Activated CD4-positive, alpha-beta T cell treated with anti-CD3 and anti-CD28 coated beads, Interleukin-10, Interleukin-2, amounts not matched to agents 100 ng/mL and 50 ng/mL, durations not matched to agents 16 hours and 8 hours (primary cell): ENCODE data around the gene KCNIP4.

Experiments
- DNase-seq: peaks from one replicate; pipeline ENCODE4 v3.0.0-alpha.2; 2020

Gene KCNIP4

DNA sequence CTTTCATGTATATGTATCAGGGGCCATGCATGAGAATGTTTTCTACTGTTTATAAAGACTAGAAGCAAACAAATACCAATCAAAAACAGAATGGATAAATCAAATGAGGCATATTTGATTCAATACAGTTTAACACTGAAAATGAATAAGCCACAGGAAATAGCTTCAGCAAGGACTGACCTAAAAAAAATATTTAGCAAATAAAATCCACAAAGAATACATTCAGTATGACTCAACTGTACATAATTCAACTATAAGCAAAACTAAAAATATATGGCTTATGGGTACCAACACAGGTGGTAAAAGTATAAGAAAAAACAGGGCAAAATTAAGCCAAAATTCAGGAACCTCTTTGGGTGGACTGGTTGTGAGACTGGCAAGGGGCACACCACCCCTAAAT is 112.9 kb downstream of the KCNIP4 start:
- DNase-seq = no peak

DNA sequence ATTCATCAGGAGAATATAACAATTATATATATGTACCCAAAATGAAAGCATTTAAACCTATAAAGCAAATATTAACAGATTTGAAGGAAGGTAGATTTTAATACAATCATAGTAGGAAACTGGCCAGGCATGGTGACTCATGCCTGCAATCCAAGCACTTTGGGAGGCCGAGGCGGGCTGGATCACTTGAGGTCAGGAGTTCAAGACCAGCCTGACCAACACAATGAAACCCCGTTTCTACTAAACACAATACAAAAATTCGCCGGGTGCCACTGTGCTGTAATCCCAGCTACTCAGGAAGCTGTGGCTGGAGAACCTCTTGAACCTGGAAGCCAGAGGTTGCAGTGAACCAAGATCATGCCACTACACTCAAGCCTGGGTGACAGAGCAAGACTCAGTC is 118.3 kb downstream of the KCNIP4 start:
- no peak for DNase-seq

DNA sequence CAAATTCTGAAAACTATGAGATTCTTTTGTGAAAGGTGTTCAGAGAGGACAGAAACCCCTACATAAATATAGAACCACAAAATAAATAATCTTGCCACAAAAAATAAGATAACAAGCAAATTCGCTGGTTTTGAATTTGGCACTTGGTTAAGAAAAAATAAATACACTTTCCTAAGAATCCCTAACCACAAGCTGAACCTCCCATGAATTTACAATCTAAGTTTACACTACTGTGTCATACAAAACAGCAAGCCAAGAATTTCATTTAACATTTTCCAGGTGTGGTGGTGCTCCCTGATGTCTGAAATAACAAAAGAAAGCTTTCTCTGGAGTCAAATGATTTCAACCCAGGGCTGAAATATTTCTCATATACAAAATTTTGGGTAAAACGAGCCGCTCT is 121.0 kb downstream of the KCNIP4 start:
- DNase-seq = no peak

DNA sequence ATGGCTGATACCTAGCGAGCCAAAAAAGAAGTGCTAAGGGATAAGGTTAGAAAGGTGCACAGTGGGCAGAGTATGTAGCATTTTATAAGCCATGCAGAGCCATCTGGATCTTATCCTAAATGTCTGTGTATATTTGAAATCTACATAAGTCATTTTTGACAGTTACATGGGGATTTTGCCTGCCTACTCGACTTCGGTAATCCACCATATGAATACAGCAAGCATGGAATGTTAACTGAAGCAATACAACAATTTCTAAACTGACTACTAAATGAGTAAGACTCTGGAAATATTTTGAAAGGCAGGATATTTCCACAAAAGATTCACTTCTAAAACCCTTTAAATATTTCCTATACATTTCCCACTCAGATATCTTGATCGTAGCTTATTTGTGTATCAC is 122.5 kb downstream of the KCNIP4 start:
- DNase-seq = no peak

DNA sequence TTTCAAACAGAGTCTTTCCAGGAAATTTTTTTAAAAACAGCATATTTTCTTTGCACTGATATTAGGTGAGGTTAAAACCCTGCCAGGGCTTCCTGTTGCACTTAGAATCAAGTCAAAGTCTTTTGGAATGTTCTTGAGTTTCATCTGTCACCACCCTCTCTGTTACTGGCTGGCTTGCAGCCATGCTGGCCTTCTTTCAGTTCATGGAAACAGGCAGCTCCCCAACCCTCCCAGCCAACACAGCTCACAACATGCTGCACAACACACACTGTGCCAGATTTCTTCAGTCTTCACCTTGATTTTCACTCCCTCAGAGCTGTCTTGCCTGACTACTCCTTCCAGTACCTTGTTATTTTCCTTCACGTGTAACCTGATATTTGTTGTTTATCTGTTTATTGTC is 129.5 kb downstream of the KCNIP4 start:
- DNase-seq = no peak

DNA sequence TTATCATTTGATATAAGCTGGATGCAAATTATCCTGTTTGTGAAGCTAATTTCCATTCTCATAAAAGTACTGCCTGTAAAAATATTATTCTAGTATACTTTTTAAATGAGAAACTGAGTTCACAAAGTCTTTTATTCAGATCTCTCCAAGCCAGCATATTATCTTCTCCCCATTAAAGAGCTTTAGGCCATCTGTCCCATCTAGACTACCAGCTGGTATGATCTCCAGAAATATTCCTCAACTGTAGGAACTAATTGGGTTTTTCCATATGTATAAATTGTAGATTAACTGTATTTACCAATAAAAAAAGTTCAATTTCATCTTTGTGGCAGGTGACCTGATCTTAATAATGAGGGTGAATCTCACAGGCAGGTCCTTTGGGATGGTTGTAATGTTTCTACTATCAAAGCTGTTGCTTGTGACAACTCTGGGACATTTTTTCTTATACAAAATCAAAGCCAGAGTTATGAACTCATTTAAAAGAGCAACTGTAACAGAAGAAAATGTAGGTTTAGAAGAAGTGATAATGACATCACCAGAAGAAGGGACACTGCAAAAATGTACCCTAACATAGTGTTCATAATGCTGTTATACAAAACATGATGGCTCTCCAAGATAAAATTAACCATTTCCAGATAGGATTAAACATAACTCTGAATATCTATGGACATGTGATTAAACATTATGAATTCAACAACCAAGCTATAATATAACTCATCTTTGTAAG is 132.8 kb downstream of the KCNIP4 start:
- no peak for DNase-seq

DNA sequence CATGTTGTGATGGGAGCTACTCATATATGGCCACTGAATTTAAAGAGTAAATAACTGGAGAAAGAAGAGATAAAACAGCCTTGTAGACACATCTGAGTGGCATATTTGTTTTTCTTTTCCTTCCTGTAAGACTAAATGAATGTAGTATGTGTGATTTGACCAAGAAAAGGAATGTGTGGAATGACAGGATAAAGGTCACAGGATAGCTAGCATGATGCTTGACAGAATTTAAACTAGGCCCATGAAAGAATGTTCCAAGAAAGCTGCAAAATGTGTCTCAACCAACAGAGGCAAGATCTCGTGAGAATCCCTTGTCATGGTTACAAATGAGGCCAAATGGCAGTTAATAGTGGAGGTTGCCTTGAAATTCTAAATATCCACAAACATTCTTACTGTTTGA is 137.0 kb downstream of the KCNIP4 start:
- no peak for DNase-seq

DNA sequence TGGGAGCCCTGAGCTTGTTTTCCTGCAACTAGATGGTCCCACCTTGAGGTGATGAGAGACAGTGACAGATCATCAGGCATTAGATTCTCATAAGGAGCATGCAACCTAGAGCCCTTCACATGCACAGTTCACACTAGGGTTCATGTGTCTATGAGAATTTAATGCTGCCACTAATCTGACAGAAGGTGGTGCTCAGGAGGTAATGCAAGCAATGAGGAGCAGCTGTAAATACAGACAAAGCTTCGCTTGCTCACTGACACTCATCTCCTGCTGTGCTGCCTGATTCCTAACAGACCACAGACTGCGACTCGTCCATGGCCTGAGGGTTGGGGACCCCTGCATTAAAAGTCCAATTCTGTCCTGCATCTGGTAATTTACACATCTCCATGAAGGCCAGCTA is 141.6 kb downstream of the KCNIP4 start:
- DNase-seq = no peak

DNA sequence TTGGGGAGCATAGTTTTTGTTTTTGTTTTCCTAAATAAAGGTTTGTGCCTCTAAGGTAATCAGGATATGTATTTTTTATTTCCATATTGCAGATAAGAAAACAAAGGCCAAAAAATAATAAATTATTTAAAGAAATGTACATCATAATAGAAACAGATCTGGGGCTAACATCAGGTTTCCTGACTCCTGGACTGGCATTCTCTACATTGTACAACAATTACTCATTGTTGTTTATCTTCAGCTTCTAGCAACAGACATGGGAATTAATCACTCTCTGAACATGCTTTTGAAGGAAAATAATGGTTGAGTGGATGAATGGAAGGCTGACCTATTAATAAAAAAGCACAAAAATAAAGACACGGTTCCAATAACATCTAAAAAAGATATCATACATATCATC is 146.2 kb downstream of the KCNIP4 start:
- DNase-seq = no peak

DNA sequence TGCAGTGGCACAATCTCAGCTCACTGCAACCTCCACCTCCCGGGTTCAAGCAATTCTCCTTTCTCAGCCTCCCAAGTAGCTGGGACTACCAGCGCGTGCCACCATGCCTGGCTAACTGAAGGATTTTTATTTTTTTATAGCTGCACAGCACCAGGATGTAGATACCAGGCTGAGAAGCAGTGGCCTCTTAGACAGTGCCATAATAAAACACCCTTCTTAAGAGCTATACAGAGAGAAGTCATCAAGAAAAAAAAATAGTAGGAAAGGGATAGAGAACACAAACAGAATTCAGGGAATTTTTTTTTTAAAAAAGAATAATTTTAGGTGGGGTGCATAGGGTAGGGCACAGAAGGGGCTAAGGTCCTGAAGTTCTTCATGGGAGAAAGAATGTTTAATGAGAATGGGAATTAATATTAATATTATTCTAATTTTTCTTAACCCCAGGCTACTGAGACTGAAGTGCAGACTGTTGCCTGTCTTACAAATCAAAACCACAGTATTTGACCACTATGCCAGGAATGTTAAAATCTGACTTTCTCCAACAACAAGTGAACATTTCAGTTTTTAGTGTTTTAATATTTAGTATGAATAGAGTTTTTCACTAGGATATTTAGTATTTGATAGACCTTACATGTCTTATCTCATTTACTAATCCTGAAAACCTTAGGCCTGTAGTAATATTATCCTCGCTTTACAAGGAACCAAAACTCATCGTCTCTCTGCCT is 146.7 kb downstream of the KCNIP4 start:
- no peak for DNase-seq

DNA sequence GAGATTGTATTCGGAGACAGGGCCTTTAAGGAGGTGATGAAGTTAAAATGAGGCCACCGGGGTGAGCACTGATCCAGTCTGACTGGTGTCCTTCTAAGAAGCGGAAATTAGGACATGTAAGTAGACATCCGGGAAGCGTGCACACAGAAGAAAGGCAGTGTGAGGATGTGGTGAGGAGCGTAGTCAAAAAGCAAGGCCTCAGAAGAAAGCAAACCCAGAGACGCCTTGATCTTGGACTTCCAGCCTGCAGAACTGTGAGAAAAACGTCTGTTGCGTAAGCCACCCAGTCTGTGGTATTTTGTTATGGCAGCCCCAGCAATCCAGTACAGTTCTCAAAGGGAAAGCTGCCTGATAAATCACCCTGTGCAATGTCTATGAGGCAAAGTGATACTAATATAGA is 153.5 kb downstream of the KCNIP4 start:
- DNase-seq = peak; percentile 18

DNA sequence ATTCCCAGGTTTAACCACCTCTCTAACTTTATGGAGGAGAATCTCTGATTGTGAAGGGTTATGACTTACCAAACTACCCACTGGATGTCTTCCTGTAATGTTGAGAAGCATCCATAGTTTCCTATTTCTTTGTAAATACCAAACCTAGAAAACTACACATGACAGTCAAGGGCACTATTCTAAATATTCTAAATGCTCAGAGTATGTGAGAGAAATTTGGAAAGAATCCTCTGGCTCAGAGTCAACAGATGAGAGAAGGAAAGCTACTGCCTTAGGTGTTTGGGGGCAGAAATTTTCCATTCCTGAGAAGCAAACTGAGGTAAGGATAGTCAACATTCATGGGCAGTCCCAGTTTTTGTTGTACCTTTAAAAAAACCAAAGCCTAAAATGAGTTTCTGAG is 155.8 kb downstream of the KCNIP4 start:
- DNase-seq = no peak

DNA sequence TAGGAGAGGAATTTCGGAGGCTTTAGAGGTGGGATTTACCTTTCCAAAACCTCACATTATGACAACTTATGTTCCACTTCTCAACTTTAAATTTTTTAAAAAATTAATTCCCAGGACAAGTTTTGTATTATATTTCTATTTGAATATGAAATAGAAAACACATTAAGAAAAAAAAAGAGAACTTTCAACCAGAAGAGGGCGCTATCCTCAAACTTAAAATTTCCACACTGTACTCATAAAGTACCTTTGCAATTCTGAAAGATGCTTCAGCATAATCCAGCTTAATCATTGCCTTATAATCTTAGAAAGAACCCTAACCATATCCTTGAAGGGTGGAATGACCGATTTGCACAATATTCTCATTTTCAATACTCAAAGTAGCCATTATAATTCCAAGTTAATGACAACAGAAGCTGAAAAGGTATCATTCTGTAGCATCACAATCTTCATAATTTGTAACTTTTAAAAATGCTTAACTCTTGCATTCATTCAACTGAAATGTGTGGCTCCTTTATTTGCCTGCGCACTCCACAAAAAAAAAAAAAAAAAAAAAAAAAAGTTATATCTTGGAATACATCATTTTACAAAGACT is 158.0 kb downstream of the KCNIP4 start:
- DNase-seq = peak; percentile 18

DNA sequence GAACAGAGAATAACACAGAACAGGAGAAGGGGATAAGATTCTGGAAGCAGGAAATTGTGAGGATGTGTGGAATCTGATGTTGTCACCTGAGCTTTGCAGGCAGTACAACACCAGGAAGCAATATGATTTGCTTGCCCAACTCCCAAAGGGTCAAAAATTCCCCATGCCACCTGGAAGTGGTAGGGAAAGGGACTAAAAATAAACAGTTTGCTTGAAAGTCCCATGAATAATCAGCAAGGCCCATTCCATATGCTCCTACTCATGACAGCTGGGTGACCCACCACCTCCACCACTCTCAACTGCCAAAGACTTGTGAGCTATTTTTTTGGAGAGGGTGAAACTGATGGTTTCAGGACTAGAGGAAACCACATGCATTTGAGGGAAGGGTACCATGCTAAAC is 168.4 kb downstream of the KCNIP4 start:
- no peak for DNase-seq

DNA sequence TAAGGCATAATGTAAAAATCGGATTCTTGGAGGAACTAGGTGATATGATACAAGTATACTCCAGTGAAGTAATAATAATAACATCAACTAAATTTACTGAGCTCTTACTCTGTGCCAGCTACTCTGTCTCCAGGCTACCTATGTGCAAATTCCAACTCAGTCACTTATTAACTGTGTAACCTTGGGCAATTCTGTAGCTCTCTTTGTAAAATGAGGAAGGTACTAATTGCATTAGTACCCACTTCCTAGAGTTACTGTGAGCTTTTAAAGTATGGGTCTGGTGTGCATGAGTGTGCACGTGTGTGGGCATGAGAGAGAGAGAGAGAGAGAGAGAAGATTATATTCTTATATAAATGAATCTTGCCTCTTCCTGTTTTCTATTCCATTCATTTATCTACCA is 169.9 kb downstream of the KCNIP4 start:
- DNase-seq = no peak

DNA sequence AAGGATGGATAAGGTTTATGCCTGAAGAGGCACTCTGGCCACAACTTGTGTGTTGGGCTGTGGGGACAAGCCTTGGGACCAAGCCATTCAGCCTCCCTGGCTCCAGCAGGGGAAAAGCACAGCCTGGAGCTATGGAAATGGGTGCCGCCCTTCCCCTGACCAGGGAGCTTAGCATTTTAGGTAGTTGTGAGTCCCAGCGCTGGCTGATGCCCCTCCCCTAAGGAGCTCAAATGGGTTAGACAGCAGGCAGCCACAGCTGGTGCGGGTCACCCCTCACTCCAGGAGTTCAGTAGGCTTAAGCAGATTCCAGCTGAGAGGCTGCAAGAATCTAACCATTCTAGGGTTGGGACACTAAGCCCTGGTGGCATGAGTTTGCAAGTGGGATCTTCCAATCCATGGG is 172.9 kb downstream of the KCNIP4 start:
- DNase-seq = no peak

DNA sequence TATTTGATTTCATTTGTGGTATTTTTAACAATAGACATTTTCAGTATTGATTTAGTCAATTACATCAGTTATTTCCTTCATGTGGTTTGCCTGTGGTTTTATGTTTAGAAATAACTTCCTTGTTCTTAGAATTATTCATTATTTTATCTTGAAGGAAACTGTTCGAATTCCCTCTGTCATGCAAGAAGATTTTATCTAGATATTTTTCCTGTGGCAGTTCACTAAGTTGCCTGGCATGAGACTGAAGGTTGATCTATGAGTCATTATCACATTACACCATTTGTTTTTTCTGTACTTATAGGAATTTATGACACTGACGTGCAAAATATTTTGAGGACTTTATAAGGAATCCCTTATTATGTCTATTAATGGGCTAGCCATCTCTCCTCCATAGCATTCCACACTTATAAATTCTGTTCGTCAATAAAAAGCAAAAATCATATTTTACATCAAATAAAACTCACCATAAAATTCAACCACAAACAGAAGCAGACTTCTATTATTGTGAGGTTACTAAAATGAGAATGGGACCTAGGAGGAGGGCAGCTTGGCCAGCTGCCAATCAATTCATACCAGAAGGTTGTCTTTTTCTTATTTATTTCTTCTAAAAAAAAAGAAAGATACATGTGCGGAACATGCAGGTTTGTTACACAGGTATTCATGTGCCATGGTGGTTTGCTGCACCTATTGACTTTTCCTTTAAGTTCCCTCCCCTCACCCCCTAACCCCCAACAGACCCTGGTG is 179.0 kb downstream of the KCNIP4 start:
- peak; percentile 1 for DNase-seq

DNA sequence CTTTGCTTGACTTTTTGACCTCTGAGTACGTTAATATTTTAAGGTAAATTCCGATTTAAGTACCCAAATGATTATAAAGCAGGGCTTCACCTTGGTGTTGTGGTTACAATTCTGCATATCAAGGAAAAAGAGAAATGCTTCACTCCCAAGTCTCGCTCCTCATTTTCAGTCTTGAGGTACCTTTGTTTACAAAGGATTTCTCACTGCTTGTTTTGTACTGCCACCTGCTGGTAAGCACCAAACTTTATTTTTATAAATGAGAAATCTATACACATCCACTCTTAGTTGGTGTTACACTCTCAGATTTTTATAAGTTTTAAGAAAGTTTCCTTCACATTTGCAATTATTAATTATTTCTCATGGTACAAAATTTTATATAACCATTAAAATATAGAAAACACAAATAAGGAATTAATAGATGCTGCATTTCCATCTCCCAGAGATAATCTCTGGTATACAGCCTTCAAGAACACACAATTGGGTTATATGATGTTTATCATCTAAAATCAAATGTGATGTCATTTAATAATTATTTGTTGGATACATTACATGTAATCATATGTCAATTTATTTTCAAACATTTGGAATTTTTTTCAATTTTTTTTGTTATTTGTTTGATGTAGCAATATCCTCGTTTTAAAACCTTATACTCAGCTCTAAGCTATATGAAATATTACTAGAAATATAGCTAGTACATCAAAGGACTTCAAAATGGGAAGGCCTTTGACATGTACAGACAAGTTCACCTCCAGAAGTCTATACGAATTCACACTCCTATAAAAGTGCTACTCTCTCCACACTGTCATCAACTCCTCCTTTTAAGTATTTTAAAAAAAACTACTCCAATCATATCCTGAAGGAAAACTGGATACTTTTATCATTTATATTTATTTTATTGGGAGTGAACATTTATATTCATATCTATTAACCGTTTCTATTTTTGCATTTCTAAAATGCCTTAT is 179.9 kb downstream of the KCNIP4 start:
- DNase-seq = peak; percentile 49

DNA sequence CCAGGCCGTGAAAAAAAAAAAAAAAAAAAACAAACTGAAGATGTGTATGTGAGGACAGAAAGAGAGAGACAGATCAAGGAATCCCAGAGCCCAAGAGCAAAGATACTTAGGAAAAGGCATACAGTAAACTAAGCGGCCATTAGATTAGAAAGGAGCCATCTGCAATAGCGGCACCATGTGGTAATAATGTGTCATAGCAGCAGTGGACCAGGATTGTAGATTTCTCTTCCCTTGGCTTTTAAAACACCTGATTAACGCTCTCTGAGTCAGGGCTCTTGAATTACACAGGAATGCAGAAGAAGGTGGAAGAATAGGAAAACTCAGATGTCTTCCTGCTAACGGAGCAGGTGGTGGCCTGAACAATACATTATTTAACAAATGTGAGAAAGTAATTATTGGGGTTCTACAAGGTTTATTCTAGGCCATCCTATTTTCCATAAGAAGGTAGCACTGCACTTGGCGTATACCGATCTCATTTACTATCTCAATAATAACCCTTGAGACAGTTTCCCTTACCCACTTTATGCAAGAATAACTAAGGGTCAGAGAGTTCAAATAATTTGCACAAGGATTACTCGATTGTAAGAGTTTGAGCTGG is 182.7 kb downstream of the KCNIP4 start:
- peak; percentile 37 for DNase-seq

DNA sequence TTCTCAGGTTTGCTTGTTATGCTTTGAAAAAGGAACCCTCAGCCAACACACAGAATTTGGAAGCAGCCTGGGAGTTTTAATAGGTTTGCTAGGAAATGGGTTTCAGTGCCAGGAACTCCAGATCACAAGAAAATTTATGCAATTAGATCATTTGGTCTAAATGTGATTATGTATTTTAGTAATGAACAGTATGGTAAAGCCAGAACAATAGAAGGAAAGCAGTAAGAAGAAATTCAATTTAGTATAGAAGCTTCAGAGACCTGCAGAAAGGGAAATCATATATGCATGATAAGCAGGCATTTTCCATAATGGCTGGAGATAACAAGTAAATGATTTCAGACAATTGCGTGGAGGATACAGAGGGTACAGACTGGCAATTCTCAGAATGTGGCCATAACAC is 184.7 kb downstream of the KCNIP4 start:
- no peak for DNase-seq

DNA sequence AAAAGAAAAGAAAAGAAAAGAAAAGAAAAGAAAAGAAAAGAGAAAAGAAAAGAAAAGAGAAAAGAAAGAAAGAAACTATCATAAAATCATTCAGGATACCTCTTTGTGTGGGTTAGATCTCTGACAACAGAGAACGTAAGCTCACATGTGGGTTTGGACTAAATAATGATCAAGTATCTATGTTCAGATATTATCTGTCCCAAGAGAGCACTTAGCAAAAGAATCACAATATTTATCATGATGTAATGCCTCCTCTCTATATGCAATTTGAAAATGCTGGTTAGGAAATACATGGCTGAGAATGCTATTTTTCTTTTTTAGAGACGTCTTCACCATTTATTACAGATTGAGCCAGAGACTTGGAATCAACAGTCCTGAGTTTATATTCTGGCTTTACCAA is 191.3 kb downstream of the KCNIP4 start:
- no peak for DNase-seq
